GM12878 (cell line): ENCODE results near the gene LMX1A. TPM values are rescaled to one million over a fixed set of nuclear protein-coding genes. Genes with fewer than 3 reads are reported as not detected.

Experiments used
- ATAC-seq: fragments of 200-7000 bp; cut with Tn5 transposase; 3 replicates; pipeline ENCODE4 v1.9.1; 2020; ENCODE audit warnings: mild to moderate bottlenecking, moderate library complexity
- BruUV-seq: library from RNA; stranded (reverse); fragments of 400-500 nt; replicated peaks from 2 replicates; lab custom pipeline; 2021; lab: Mats Ljungman, UMichigan
- CTCF ChIA-PET: fragments of 300-600 bp; sonication (Branson Sonifier 250); formaldehyde crosslinking; extraction: SDS; loops from one replicate; lab custom pipeline; 2021; ENCODE audit warnings: inconsistent platforms; lab: Yijun Ruan, JAX
- POLR2A ChIA-PET: fragments of 350-600 bp; formaldehyde crosslinking; extraction: SDS; loops from one replicate; lab custom pipeline; 2021; ENCODE audit warnings: inconsistent platforms; lab: Charles Lee
- RAD21 ChIA-PET: fragments of 300-600 bp; sonication (Branson Sonifier 250); formaldehyde crosslinking; loops from one replicate; lab custom pipeline; 2023; ENCODE audit warnings: antibody characterized with exemption; ENCODE audit not compliant: unreplicated experiment; lab: Charles Lee
- SMC1A ChIA-PET: fragments of 300-600 bp; sonication (Branson Sonifier 250); formaldehyde crosslinking; loops from one replicate; lab custom pipeline; 2023; ENCODE audit not compliant: unreplicated experiment, uncharacterized antibody; lab: Charles Lee
- DNase-seq: peaks from one replicate; pipeline ENCODE4 v3.0.0-alpha.2; 2011; ENCODE audit warnings: low read depth, low spot score
- FAIRE-seq: peaks from 3 replicates; lab custom pipeline; 2011; peaks lifted over from hg19 to GRCh38; lab: Jason Lieb, UNC
- H2AFZ ChIP-seq: 2 replicates; pipeline ENCODE4 v1.6.0; 2011; ENCODE audit warnings: low read depth, low read length, control low read depth; ENCODE audit not compliant: control insufficient read depth
- H3K27ac ChIP-seq: 2 replicates; pipeline ENCODE4 v1.5.1; 2011; ENCODE audit warnings: control low read depth; ENCODE audit not compliant: control insufficient read depth, insufficient read depth
- H3K27me3 ChIP-seq, 2 experiments: replicated peaks in 1 of 2; 2 replicates each; pipeline versions ENCODE4 v1.6.0 to v1.6.1; 2011; ENCODE audit warnings: low read length in 1 of 2; ENCODE audit not compliant: control insufficient read depth in 2 of 2, insufficient read depth in 2 of 2
- H3K36me3 ChIP-seq, 2 experiments: 2 replicates each; pipeline ENCODE4 v1.5.1; 2011; ENCODE audit warnings: low read length in 1 of 2; ENCODE audit not compliant: control insufficient read depth in 2 of 2, insufficient read depth in 2 of 2
- H3K4me1 ChIP-seq: 2 replicates; pipeline ENCODE4 v1.6.1; 2011; ENCODE audit warnings: mild to moderate bottlenecking, low read length, moderate library complexity, mixed read lengths; ENCODE audit not compliant: control insufficient read depth, insufficient read depth
- H3K4me2 ChIP-seq: 2 replicates; pipeline ENCODE4 v1.6.0; 2011; ENCODE audit warnings: control low read depth; ENCODE audit not compliant: control insufficient read depth, insufficient read depth
- H3K4me3 ChIP-seq: fragments of 200-600 bp; sonication (generic); 2 replicates; pipeline ENCODE4 v1.5.1; 2016
- H3K79me2 ChIP-seq: 2 replicates; pipeline ENCODE4 v1.6.0; 2011; ENCODE audit warnings: low read length; ENCODE audit not compliant: control insufficient read depth, insufficient read depth
- H3K9ac ChIP-seq: 2 replicates; pipeline ENCODE4 v1.8.0; 2011; ENCODE audit warnings: low read length, control low read depth, mixed read lengths; ENCODE audit not compliant: control insufficient read depth, insufficient read depth
- H3K9me3 ChIP-seq: replicated peaks from 3 replicates; pipeline ENCODE4 v1.5.1; 2011; ENCODE audit warnings: mild to moderate bottlenecking, low read length; ENCODE audit not compliant: control insufficient read depth, insufficient read depth
- H4K20me1 ChIP-seq: 2 replicates; pipeline ENCODE4 v1.6.0; 2011; ENCODE audit not compliant: control insufficient read depth, insufficient read depth
- BCLAF1 ChIP-seq: fragments of 450-650 bp; IDR thresholded peaks from 2 replicates; pipeline ENCODE4 v1.6.1; 2017; ENCODE audit warnings: antibody characterized with exemption, mild to moderate bottlenecking, moderate library complexity
- CEBPB ChIP-seq, 2 experiments: fragments of 150-350 bp in 1 of 2; IDR thresholded peaks; 2 replicates each; pipeline ENCODE4 v1.6.1; 2012 to 2014; ENCODE audit warnings: low read depth in 2 of 2, low read length in 2 of 2, borderline replicate concordance in 1 of 2, inconsistent platforms in 1 of 2
- DPF2 ChIP-seq: fragments of 450-650 bp; IDR thresholded peaks from 2 replicates; pipeline ENCODE4 v1.6.1; 2017; ENCODE audit warnings: mild to moderate bottlenecking
- EED ChIP-seq: sonication (generic); IDR thresholded peaks from 2 replicates; pipeline ENCODE4 v1.6.1; 2016; ENCODE audit warnings: antibody characterized with exemption, low read depth
- FOXK2 ChIP-seq: fragments of 450-650 bp; IDR thresholded peaks from 2 replicates; pipeline ENCODE4 v1.6.1; 2017; ENCODE audit warnings: mild to moderate bottlenecking, moderate library complexity
- IKZF2 ChIP-seq, 2 experiments: fragments of 450-650 bp; IDR thresholded peaks; 2 replicates each; pipeline ENCODE4 v1.6.1; 2017; ENCODE audit warnings: mild to moderate bottlenecking in 2 of 2, moderate library complexity in 2 of 2
- MEF2A ChIP-seq: IDR thresholded peaks from 2 replicates; pipeline ENCODE4 v1.6.1; 2011; ENCODE audit warnings: low read depth, mild to moderate bottlenecking, low read length, moderate library complexity; ENCODE audit not compliant: insufficient read depth
- NR2F1 ChIP-seq: fragments of 450-650 bp; conservative IDR thresholded peaks from 2 replicates; pipeline ENCODE4 v1.6.1; 2017; ENCODE audit warnings: mild to moderate bottlenecking
- NRF1 ChIP-seq: conservative IDR thresholded peaks from 2 replicates; pipeline ENCODE4 v1.6.1; 2011; ENCODE audit warnings: mild to moderate bottlenecking, low read depth, low read length, improper control_type of control experiment
- PKNOX1 ChIP-seq: fragments of 450-650 bp; IDR thresholded peaks from 2 replicates; pipeline ENCODE4 v1.6.1; 2016; ENCODE audit warnings: mild to moderate bottlenecking
- RB1 ChIP-seq: fragments of 450-650 bp; formaldehyde crosslinking; IDR thresholded peaks from 2 replicates; pipeline ENCODE4 v1.6.1; 2017; ENCODE audit warnings: mild to moderate bottlenecking, borderline replicate concordance
- REST ChIP-seq: IDR thresholded peaks from 2 replicates; pipeline ENCODE4 v1.6.1; 2012; ENCODE audit warnings: mild to moderate bottlenecking, low read depth, low read length
- SMAD5 ChIP-seq: IDR thresholded peaks from 2 replicates; pipeline ENCODE4 v1.6.1; 2016; ENCODE audit warnings: antibody characterized with exemption, low read depth
- SMARCA5 ChIP-seq: fragments of 450-650 bp; IDR thresholded peaks from 2 replicates; pipeline ENCODE4 v1.6.1; 2017; ENCODE audit warnings: mild to moderate bottlenecking
- WGBS: methylation state at CpG from one replicate; pipeline ENCODE4 v1.1.6; 2016; ENCODE audit warnings: low lambda C conversion rate; ENCODE audit not compliant: insufficient replicate concordance, insufficient coverage; ENCODE audit errors: missing lambda C conversion rate; 5-methylcytosine and 5-hydroxymethylcytosine counted together
- in situ Hi-C: fragments of 300-500 bp; cut with MboI; formaldehyde crosslinking; loops from 9 replicates; pipeline ENCODE4 v1.14.3; 2018; ENCODE audit warnings: mixed read lengths
- intact Hi-C: fragments of 100-400 bp; cut with micrococcal nuclease; formaldehyde crosslinking; loops from one replicate; pipeline ENCODE4 v1.14.2; 2022; ENCODE audit not compliant: unreplicated experiment
- polyA plus RNA-seq, 11 experiments: library from polyadenylated mRNA; depleted of rRNA in 4 of 11; unstranded in 6 of 11; stranded (reverse) in 5 of 11; fragments of >200 nt; fragmentation: Nextera tagmentation in 4 of 11; fragmentation: Illumina TruSeq in 1 of 11; extraction: Ambion mirVana in 4 of 11; extraction: Trizol in 1 of 11; gene quantifications; 1 replicate in 1 of 11; 2 replicates in 10 of 11; pipeline versions ENCODE4 v1.2.1 to v1.2.3, GENCODE V29; 2011 to 2016; ENCODE audit warnings: inconsistent platforms in 2 of 11, missing spikeins in 2 of 11, low read depth in 1 of 11
- total RNA-seq, 4 experiments: library from RNA; depleted of rRNA in 3 of 4; stranded (reverse); fragments of >200 nt in 3 of 4; fragmentation: Illumina TruSeq in 1 of 4; extraction: Trizol in 1 of 4; gene quantifications; 2 replicates each; pipeline versions ENCODE4 v1.2.1 to v1.2.3, GENCODE V29; 2013 to 2021

LMX1A gene
- total and polyA plus RNA-seq, 10 of the 15 experiments (the other 5 are each of a cell fraction or from before 2014, with no cell fraction given) = not detected

GRCh38 chr1:165365341-165365740 is 8.8 kb upstream of the LMX1A start:
- Histone ChIP-seq H3K9me3 (no peaks in the 10 kb centered on the region), H2AFZ (no peak overlapping the region), H3K9ac (no peak overlapping the region)
- ATAC-seq (no peak), FAIRE-seq (no peak)
- ChIA-PET CTCF (interaction anchor here (0.8 to 1.4 kb wide), 2 partner anchors 14 to 226 kb away, joined by 3 to 4 read pairs; no protein-coding TSS in a partner anchor), POLR2A (no interaction called here)
- no peak for TF ChIP-seq MEF2A
- no peak for TF ChIP-seq REST
- TF ChIP-seq SMAD5 = no peak
- no peak for TF ChIP-seq IKZF2 (IDR thresholded peaks at IDR 0.05)
- no peak for TF ChIP-seq SMARCA5
- no peak for TF ChIP-seq NRF1
- no peak for TF ChIP-seq NR2F1
- no peak for TF ChIP-seq DPF2
- no peak for TF ChIP-seq RB1
- TF ChIP-seq CEBPB (IDR thresholded peaks at IDR 0.05; ENCODE audit: borderline replicate concordance in 1 of 2, low read depth in 2 of 2, low read length in 2 of 2) = no peak
- TF ChIP-seq PKNOX1 = no peak
- no peak for TF ChIP-seq EED
- no peak for TF ChIP-seq FOXK2
- TF ChIP-seq BCLAF1 = no peak
- TF ChIP-seq, all 136 proteins: peak for 0
- H3K36me3 ChIP-seq = no peaks in the 10 kb centered on the region
- no TSS peak for BruUV-seq
- no peak overlapping the region for H3K27ac ChIP-seq
- no peak overlapping the region for H3K4me3 ChIP-seq
- intact Hi-C loops (loop anchor here (5.0 kb wide), 1 partner anchor 218 kb away; no protein-coding TSS in a partner anchor), in situ Hi-C loops (no loop called here)
- no peaks in the 10 kb centered on the region for H3K79me2 ChIP-seq
- 4% methylated on average over 2 of the region's 2 CpGs for WGBS
- H4K20me1 ChIP-seq = no peaks in the 10 kb centered on the region; the same call in 1 of the 2 replicates
- no peaks in the 10 kb centered on the region for H3K4me1 ChIP-seq
- DNase-seq = no peak
- ChIA-PET RAD21 (no interaction called here), SMC1A (no interaction called here)
- no peaks in the 10 kb centered on the region; a peak in 2 of 4 replicates for H3K27me3 ChIP-seq
- H3K4me2 ChIP-seq = no peak overlapping the region
